Gastroesophageal sphincter (tissue), 3 donors: ENCODE data around the gene LDLRAD3.

Source experiments
- EP300 ChIP-seq: sonication (generic); formaldehyde crosslinking; IDR thresholded peaks from one replicate; pipeline ENCODE4 v1.6.1; 2017; ENCODE audit warnings: antibody characterized with exemption, mild to moderate bottlenecking
- POLR2A ChIP-seq, 2 donors: fragments of 450-650 bp; IDR thresholded peaks; one replicate each; pipeline ENCODE4 v1.6.1; 2017; ENCODE audit warnings: antibody characterized with exemption in 2 of 2, mild to moderate bottlenecking in 2 of 2, moderate library complexity in 1 of 2
- TF ChIP-seq, protein P1 (sequence below), 4 experiments: fragments of 200-600 bp in 2 of 4; fragments of 450-650 bp in 2 of 4; sonication (generic) in 1 of 4; IDR thresholded peaks; one replicate each; pipeline ENCODE4 v1.5.1; 2017 to 2019; ENCODE audit warnings: antibody characterized with exemption in 4 of 4, mild to moderate bottlenecking in 2 of 4, moderate library complexity in 2 of 4

DNA sequence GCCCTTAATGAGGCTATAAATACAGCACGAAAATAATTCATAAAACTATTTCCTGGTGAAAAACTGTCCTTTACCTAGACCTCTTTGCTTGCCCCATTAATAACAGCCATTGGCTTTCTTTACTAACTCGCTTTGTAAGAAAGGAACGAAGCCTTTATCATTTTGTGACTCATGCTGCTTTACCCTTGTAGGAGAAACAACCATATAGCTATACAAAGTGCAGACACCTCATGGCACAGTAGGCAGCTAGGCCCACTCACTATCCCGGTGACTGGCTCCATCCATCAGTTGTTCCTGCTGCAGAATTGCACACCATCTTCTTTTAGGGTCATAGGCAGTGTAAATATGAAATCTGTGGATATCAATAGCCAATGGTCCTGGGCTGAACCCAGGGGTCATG is 85.8 kb downstream of the LDLRAD3 start:
- TF ChIP-seq, protein P1, sequence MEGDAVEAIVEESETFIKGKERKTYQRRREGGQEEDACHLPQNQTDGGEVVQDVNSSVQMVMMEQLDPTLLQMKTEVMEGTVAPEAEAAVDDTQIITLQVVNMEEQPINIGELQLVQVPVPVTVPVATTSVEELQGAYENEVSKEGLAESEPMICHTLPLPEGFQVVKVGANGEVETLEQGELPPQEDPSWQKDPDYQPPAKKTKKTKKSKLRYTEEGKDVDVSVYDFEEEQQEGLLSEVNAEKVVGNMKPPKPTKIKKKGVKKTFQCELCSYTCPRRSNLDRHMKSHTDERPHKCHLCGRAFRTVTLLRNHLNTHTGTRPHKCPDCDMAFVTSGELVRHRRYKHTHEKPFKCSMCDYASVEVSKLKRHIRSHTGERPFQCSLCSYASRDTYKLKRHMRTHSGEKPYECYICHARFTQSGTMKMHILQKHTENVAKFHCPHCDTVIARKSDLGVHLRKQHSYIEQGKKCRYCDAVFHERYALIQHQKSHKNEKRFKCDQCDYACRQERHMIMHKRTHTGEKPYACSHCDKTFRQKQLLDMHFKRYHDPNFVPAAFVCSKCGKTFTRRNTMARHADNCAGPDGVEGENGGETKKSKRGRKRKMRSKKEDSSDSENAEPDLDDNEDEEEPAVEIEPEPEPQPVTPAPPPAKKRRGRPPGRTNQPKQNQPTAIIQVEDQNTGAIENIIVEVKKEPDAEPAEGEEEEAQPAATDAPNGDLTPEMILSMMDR (IDR thresholded peaks at IDR 0.05): no peak
- TF ChIP-seq POLR2A (IDR thresholded peaks at IDR 0.05) (no peak), EP300 (no peak)
